Calu3 (cell line): ENCODE results near the gene LYPD3. TPM values are rescaled to one million over a fixed set of nuclear protein-coding genes. Genes with fewer than 3 reads are reported as not detected.

ENCODE experiments used
- BruUV-seq: library from RNA; stranded (reverse); fragments of 400-500 nt; replicated peaks from 2 replicates; lab custom pipeline; 2021; lab: Mats Ljungman, UMichigan
- CTCF ChIA-PET: fragments of 300-600 bp; sonication (Branson Sonifier 250); formaldehyde crosslinking; loops from one replicate; lab custom pipeline; 2022; ENCODE audit warnings: antibody characterized with exemption; lab: Charles Lee
- DNase-seq: peaks from one replicate; pipeline ENCODE4 v3.0.0; 2022
- H3K27ac Mint-ChIP-seq: one replicate; pipeline ENCODE4 v1.8.0; 2022; ENCODE audit warnings: mixed read lengths; ENCODE audit not compliant: unreplicated experiment
- H3K27me3 Mint-ChIP-seq: one replicate; pipeline ENCODE4 v1.8.0; 2022; ENCODE audit warnings: mixed read lengths; ENCODE audit not compliant: unreplicated experiment
- H3K36me3 Mint-ChIP-seq: one replicate; pipeline ENCODE4 v1.8.0; 2022; ENCODE audit warnings: mild to moderate bottlenecking, moderate library complexity, mixed read lengths; ENCODE audit not compliant: insufficient read depth, unreplicated experiment
- H3K4me1 Mint-ChIP-seq: one replicate; pipeline ENCODE4 v1.8.0; 2022; ENCODE audit warnings: mild to moderate bottlenecking, low read depth, mixed read lengths; ENCODE audit not compliant: unreplicated experiment
- H3K4me3 Mint-ChIP-seq: one replicate; pipeline ENCODE4 v1.8.0; 2022; ENCODE audit warnings: mild to moderate bottlenecking, low read depth, moderate library complexity, mixed read lengths; ENCODE audit not compliant: unreplicated experiment
- H3K9me3 Mint-ChIP-seq: one replicate; pipeline ENCODE4 v1.8.0; 2022; ENCODE audit warnings: low read depth, mixed read lengths; ENCODE audit not compliant: unreplicated experiment
- intact Hi-C: fragments of 100-400 bp; cut with micrococcal nuclease; formaldehyde crosslinking; loops from one replicate; pipeline ENCODE4 v1.10.0; 2022; ENCODE audit not compliant: unreplicated experiment
- total RNA-seq: library from RNA; stranded (reverse); gene quantifications from 2 replicates; pipeline ENCODE4 v1.2.3, GENCODE V29; 2022
- TF ChIP-seq, protein P1 (sequence below): fragments of 200-600 bp; IDR thresholded peaks from one replicate; pipeline ENCODE4 v1.8.0; 2022; ENCODE audit warnings: antibody characterized with exemption; ENCODE audit not compliant: unreplicated experiment

The LYPD3 gene
- total RNA-seq, 1 experiment from 2014 or later: 6.6 TPM

DNA sequence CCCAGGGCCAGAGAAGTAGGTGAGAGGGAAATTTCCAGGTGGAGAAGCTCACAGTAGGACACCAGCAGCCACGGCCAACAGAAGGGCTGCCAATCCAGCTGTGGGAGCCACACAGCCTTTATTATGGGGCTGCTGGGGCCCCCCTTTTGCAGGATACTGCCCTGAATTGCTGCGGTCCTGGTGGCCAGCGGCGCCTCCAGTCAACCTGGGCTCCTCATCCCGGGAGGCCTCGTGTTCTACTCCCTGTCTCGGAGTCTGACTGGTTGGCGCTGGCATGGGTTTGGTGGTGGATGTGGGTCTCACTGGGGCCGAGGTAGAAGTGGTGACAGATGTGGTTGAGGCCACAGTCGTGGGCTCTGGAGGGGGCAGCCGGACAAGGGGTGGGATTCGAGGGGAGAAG lies 4.1 kb downstream of the LYPD3 start:
- intact Hi-C loops: no loop called here
- H3K4me1 Mint-ChIP-seq: peaks cover 26% of the 10 kb centered on the region
- no peak overlapping the region for H3K4me3 Mint-ChIP-seq
- no peaks in the 10 kb centered on the region for H3K27me3 Mint-ChIP-seq
- TF ChIP-seq, protein P1, sequence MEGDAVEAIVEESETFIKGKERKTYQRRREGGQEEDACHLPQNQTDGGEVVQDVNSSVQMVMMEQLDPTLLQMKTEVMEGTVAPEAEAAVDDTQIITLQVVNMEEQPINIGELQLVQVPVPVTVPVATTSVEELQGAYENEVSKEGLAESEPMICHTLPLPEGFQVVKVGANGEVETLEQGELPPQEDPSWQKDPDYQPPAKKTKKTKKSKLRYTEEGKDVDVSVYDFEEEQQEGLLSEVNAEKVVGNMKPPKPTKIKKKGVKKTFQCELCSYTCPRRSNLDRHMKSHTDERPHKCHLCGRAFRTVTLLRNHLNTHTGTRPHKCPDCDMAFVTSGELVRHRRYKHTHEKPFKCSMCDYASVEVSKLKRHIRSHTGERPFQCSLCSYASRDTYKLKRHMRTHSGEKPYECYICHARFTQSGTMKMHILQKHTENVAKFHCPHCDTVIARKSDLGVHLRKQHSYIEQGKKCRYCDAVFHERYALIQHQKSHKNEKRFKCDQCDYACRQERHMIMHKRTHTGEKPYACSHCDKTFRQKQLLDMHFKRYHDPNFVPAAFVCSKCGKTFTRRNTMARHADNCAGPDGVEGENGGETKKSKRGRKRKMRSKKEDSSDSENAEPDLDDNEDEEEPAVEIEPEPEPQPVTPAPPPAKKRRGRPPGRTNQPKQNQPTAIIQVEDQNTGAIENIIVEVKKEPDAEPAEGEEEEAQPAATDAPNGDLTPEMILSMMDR: no peak
- no peak for DNase-seq
- H3K27ac Mint-ChIP-seq: no peak overlapping the region
- no peaks in the 10 kb centered on the region for H3K9me3 Mint-ChIP-seq
- CTCF ChIA-PET: no interaction called here
- peaks cover 26% of the 10 kb centered on the region for H3K36me3 Mint-ChIP-seq
- no TSS peak for BruUV-seq

DNA sequence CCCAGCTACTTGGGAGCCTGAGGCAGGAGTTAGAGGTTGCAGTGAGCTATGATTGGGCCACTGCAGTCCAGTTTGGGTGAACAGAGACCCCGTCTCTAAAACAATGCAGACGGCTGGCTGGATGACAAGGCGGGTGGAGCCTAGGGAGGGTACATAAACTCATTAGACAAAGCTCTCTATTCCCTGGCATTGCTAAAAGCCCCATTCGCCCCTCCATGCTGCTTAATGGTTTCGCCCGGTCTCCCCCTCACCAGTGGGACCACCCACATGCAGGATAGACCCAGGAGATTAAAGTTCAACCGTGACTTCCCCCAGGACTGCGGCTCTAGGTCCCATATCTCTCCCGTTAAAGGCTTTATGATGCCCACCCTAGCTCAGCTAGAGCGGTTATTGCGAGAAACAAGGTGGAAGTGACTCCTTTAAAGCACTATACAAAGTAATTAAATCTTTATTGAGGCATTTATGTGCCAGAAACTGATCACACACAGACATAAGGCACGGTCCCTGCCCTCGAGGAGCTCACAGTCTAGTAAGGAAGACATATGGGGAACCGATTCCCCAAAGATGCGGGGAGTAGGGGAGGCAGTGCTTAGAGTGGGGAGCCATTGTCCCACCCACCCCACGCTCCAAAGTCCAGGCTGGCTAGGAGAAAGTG lies 4.9 kb downstream of the LYPD3 start:
- H3K36me3 Mint-ChIP-seq: peaks cover 22% of the 10 kb centered on the region
- TF ChIP-seq, protein P1: no peak
- no peaks in the 10 kb centered on the region for H3K9me3 Mint-ChIP-seq
- BruUV-seq: no TSS peak
- H3K4me3 Mint-ChIP-seq: no peak overlapping the region
- DNase-seq: no peak
- CTCF ChIA-PET: interaction anchor here (0.5 kb wide), 1 partner anchor 10 kb away, joined by 5 read pairs; no protein-coding TSS in a partner anchor
- peaks cover 26% of the 10 kb centered on the region for H3K4me1 Mint-ChIP-seq
- intact Hi-C loops: no loop called here
- no peaks in the 10 kb centered on the region for H3K27me3 Mint-ChIP-seq
- no peak overlapping the region for H3K27ac Mint-ChIP-seq

DNA sequence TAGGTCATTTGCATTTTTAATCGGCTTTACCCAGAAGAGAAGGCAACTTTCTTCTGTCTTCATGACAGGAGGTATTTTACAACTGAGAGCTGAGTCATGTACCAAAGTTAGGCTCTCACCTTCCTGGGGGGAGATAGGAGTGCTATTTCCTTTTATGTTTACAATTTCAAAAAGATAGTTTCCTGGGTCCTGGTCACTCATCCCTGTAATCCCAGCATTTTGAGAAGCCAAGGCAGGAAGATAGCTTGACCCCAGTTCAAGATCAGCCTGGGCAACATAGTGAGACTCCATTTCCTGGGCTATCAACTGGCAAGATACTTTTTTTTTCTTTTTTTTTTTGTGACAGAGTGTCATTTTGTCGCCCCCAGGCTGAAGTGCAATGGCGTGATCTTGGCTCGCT lies 7.6 kb downstream of the LYPD3 start:
- TF ChIP-seq, protein P1: no peak
- H3K36me3 Mint-ChIP-seq: no peaks in the 10 kb centered on the region
- intact Hi-C loops: no loop called here
- H3K9me3 Mint-ChIP-seq: peaks cover under 1% of the 10 kb centered on the region
- H3K4me1 Mint-ChIP-seq: peaks cover 12% of the 10 kb centered on the region
- no peak overlapping the region for H3K27ac Mint-ChIP-seq
- no TSS peak for BruUV-seq
- no peak overlapping the region for H3K4me3 Mint-ChIP-seq
- CTCF ChIA-PET: interaction anchor here (1.3 to 1.5 kb wide), 2 partner anchors 11 to 62 kb away, joined by 3 to 5 read pairs; no protein-coding TSS in a partner anchor
- no peaks in the 10 kb centered on the region for H3K27me3 Mint-ChIP-seq
- DNase-seq: no peak

- intact Hi-C loops: no loop called here
- Mint-ChIP-seq H3K9me3 (peaks cover 9% of the 10 kb centered on the region), H3K4me1 (peaks cover 12% of the 10 kb centered on the region), H3K4me3 (peak overlapping the region; percentile 14), H3K36me3 (peaks cover 3% of the 10 kb centered on the region), H3K27me3 (no peaks in the 10 kb centered on the region), H3K27ac (peak overlapping the region; percentile 31)
- DNase-seq: no peak
- BruUV-seq: no TSS peak
- TF ChIP-seq, protein P1: no peak
- CTCF ChIA-PET: interaction anchor here (0.6 to 1.1 kb wide), 4 partner anchors 8 to 692 kb away, joined by 3 read pairs; no protein-coding TSS in a partner anchor
These were observed 9.9 kb downstream of the LYPD3 start for GRCh38 chr19:43455321-43456113.
